Nephron progenitor cell (in vitro differentiated cells): ENCODE measurements around the gene OAF.

Source experiments
- DNase-seq: peaks from one replicate; pipeline ENCODE4 v3.0.0; 2021
- H3K27ac Mint-ChIP-seq: 2 replicates; pipeline ENCODE4 v1.8.0; 2021; ENCODE audit warnings: mild to moderate bottlenecking, moderate library complexity, mixed read lengths
- H3K27me3 Mint-ChIP-seq: 2 replicates; pipeline ENCODE4 v1.8.0; 2021; ENCODE audit warnings: mild to moderate bottlenecking, low read depth, mixed read lengths; ENCODE audit not compliant: poor library complexity
- H3K36me3 Mint-ChIP-seq: 2 replicates; pipeline ENCODE4 v1.8.0; 2021; ENCODE audit warnings: low read depth, mixed read lengths
- H3K4me1 Mint-ChIP-seq: 2 replicates; pipeline ENCODE4 v1.8.0; 2021; ENCODE audit warnings: mixed read lengths
- H3K4me3 Mint-ChIP-seq: 2 replicates; pipeline ENCODE4 v1.8.0; 2021; ENCODE audit warnings: mild to moderate bottlenecking, moderate library complexity, mixed read lengths
- H3K9me3 Mint-ChIP-seq: 2 replicates; pipeline ENCODE4 v1.8.0; 2021; ENCODE audit warnings: mild to moderate bottlenecking, moderate library complexity, mixed read lengths
- TF ChIP-seq, protein P1 (sequence below): fragments of 200-600 bp; sonication (generic); IDR thresholded peaks from 2 replicates; pipeline ENCODE4 v1.5.0; 2021; ENCODE audit warnings: antibody characterized with exemption

Gene OAF

DNA sequence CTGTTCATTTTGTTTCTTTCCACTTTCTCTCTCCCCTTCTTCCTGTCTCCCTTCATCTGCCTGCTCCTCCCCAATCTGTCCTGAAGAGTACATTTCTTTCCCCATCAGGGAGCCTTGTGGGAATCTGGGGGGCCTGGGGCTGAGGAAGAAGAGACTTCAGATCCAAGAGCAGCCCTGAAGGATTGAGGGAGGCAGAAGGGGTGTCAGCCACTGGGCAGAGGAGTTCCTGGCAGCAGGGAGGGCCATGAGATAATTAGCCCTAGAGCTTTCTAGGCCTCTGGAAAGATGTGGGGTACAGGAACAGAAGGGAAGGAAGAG, 24.4 kb upstream of the OAF start:
- peak overlapping the region; percentile 36 for H3K27ac Mint-ChIP-seq
- no peak for DNase-seq
- peaks cover 10% of the 10 kb centered on the region for H3K9me3 Mint-ChIP-seq
- H3K27me3 Mint-ChIP-seq: peaks cover 46% of the 10 kb centered on the region
- H3K4me1 Mint-ChIP-seq: peaks cover 87% of the 10 kb centered on the region
- H3K36me3 Mint-ChIP-seq: no peaks in the 10 kb centered on the region
- peak overlapping the region; percentile 61 for H3K4me3 Mint-ChIP-seq
- TF ChIP-seq, protein P1, sequence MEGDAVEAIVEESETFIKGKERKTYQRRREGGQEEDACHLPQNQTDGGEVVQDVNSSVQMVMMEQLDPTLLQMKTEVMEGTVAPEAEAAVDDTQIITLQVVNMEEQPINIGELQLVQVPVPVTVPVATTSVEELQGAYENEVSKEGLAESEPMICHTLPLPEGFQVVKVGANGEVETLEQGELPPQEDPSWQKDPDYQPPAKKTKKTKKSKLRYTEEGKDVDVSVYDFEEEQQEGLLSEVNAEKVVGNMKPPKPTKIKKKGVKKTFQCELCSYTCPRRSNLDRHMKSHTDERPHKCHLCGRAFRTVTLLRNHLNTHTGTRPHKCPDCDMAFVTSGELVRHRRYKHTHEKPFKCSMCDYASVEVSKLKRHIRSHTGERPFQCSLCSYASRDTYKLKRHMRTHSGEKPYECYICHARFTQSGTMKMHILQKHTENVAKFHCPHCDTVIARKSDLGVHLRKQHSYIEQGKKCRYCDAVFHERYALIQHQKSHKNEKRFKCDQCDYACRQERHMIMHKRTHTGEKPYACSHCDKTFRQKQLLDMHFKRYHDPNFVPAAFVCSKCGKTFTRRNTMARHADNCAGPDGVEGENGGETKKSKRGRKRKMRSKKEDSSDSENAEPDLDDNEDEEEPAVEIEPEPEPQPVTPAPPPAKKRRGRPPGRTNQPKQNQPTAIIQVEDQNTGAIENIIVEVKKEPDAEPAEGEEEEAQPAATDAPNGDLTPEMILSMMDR: no peak

DNA sequence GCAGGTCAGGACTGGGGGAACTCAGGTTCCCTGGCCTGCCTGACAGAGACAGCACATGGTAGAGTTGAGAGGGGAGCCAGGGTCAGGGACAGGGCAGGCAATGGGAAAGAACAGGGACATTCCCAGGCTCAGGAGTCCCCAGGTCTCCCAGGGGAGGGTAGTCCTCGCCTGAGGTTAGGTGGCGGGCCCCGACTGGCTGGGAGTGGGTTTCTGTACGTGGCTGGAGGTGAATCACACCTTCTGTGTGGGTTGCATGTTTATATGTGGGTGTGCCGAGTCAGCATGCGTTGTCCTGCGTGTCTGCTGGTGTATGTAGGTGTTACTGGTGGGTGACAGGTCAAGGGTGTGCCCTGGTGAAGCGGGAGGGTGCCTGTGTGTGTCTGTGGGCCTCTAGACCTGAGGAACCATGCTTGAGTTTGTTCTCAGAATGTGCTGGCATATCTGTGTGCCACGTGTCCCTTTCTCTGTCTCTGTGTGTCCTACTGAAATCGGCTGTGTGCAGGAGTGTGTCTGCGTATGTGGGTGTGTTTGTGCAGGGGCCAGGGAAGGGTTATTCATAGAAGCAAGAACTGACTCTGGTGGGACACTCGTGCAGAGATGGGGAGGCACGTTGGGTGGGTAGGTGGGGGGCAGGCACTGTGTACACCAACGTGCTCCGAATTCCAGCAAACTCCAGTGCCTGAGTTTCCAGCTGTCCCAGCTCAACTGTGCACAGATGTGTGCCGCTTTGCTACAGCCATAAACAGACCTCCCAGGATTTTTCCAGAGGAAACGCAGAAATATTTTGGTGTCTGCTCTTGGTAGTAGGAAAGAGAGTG, 23.8 kb upstream of the OAF start:
- H3K36me3 Mint-ChIP-seq: no peaks in the 10 kb centered on the region
- H3K4me3 Mint-ChIP-seq: peak overlapping the region; percentile 61
- peak overlapping the region; percentile 64 for H3K27ac Mint-ChIP-seq
- H3K4me1 Mint-ChIP-seq: peaks cover 87% of the 10 kb centered on the region
- TF ChIP-seq, protein P1: no peak
- peaks cover 10% of the 10 kb centered on the region for H3K9me3 Mint-ChIP-seq
- no peak for DNase-seq
- peaks cover 48% of the 10 kb centered on the region for H3K27me3 Mint-ChIP-seq

DNA sequence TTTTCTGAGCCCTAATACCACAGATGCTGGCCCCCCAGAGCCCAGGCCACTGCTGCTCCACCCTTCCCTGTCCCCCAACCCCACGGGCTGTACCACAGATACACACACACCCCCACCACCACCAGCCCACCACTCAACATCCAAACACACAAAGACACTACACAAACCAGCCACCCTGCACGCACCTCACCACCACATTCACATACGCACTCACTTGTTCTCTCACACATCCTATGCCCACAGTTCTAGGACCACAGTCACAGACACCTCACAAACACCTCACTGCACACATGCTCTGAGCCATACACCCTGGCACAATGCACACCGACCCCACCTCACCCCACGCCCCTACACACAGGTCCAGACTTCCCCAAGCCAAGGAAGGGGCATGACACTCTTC, 22.5 kb upstream of the OAF start:
- Mint-ChIP-seq H3K27me3 (peaks cover 60% of the 10 kb centered on the region), H3K9me3 (peaks cover 10% of the 10 kb centered on the region), H3K4me1 (peaks cover 87% of the 10 kb centered on the region), H3K4me3 (peak overlapping the region; percentile 37), H3K27ac (peak overlapping the region; percentile 36), H3K36me3 (no peaks in the 10 kb centered on the region)
- DNase-seq: no peak
- TF ChIP-seq, protein P1: no peak

DNA sequence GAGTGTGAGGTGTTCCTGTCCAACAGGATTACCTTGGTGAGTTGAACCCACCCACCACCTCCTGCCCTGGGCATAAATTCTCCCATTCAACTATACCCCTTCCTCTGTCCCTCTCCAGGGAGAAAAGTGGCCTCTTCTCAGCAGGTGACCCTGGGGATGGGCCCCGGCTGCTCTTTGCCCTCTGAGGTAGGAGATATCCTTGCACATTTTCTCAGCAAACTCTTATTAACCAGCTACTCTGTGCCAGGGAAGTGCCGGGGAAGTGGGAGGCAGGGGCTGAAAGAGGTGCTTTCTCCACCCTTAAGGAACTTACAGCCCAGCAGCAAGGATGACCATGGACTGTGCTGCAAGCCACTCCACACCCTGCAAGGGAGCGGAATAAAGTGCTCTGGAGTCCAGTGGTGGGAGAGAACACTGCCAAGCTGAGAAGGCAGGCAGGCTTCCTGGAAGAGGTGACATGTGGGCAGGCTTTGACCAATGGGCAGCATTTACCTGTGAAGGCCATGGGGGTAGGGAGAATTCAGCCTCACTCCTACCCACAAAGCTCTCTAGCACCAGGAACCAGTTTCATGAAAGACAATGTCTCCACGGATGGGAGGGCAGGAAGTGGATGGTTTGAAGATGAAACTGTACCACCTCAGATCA, 21.9 kb upstream of the OAF start:
- H3K36me3 Mint-ChIP-seq: no peaks in the 10 kb centered on the region
- H3K4me3 Mint-ChIP-seq: peak overlapping the region; percentile 37
- H3K4me1 Mint-ChIP-seq: peaks cover 88% of the 10 kb centered on the region
- TF ChIP-seq, protein P1: no peak
- DNase-seq: no peak
- H3K9me3 Mint-ChIP-seq: peaks cover 10% of the 10 kb centered on the region
- H3K27me3 Mint-ChIP-seq: peaks cover 60% of the 10 kb centered on the region
- H3K27ac Mint-ChIP-seq: no peak overlapping the region

DNA sequence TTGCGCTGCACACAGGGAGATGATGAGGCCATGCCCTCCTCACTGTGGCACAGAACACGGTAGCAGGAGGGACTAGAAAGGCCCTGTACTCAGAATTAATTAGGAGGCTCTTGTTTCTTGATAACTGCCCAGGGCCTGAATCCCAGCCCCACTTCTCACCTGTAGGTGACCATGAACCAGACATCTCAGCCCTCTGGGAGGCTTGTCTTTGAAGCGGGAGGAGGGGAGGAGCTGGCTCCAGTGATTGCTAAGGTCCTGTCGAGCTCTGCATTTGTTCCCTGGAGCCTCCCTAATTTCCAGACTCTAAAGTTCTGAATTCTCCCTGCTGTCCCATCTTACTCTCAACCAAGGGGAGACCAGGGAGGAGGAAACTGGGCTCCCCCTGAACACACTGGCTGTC, 19.8 kb upstream of the OAF start:
- Mint-ChIP-seq H3K36me3 (no peaks in the 10 kb centered on the region), H3K9me3 (peaks cover 10% of the 10 kb centered on the region), H3K4me3 (peak overlapping the region; percentile 39), H3K4me1 (peaks cover 88% of the 10 kb centered on the region), H3K27ac (no peak overlapping the region), H3K27me3 (peaks cover 67% of the 10 kb centered on the region)
- no peak for DNase-seq
- TF ChIP-seq, protein P1: no peak
